Kidney (tissue), 14 donors: ENCODE data around the gene CTNNB1. TPM values are rescaled to one million over a fixed set of nuclear protein-coding genes. Genes with fewer than 3 reads are reported as not detected.

Experiments
- DNase-seq, 5 donors: peaks; one replicate each; pipeline ENCODE4 v3.0.0-alpha.2; 2013 to 2020
- FAIRE-seq: peaks from 2 replicates; lab custom pipeline; 2012; peaks lifted over from hg19 to GRCh38; lab: Jason Lieb, UNC
- H3K27ac ChIP-seq, 2 donors: one replicate each; pipeline ENCODE4 v1.7.0; 2013; ENCODE audit warnings: low read depth in 2 of 2, low read length in 2 of 2, inconsistent platforms in 1 of 2
- H3K27me3 ChIP-seq: one replicate; pipeline ENCODE4 v1.7.1; 2013; ENCODE audit warnings: low read length, inconsistent platforms; ENCODE audit not compliant: control insufficient read depth, insufficient read depth
- H3K36me3 ChIP-seq, 3 donors: one replicate each; pipeline versions ENCODE4 v1.7.0 to v1.7.1; 2013; ENCODE audit warnings: low read length in 3 of 3, control low read depth in 1 of 3, inconsistent platforms in 1 of 3; ENCODE audit not compliant: insufficient read depth in 3 of 3, control insufficient read depth in 2 of 3
- H3K4me1 ChIP-seq, 3 donors: one replicate each; pipeline versions ENCODE4 v1.7.0 to v1.7.1; 2013; ENCODE audit warnings: low read length in 3 of 3, inconsistent platforms in 1 of 3, low read depth in 1 of 3; ENCODE audit not compliant: control insufficient read depth in 2 of 3, insufficient read depth in 2 of 3
- H3K4me3 ChIP-seq, 3 donors: one replicate each; pipeline versions ENCODE4 v1.7.0 to v1.8.1; 2013; ENCODE audit warnings: low read length in 3 of 3, control low read depth in 1 of 3, inconsistent platforms in 1 of 3
- H3K9ac ChIP-seq, 3 donors: one replicate each; pipeline versions ENCODE4 v1.7.0 to v1.7.1; 2013; ENCODE audit warnings: low read length in 3 of 3, control low read depth in 1 of 3, inconsistent platforms in 1 of 3
- H3K9me3 ChIP-seq, 3 donors: one replicate each; pipeline versions ENCODE4 v1.7.0 to v1.7.1; 2013; ENCODE audit warnings: low read length in 3 of 3, control low read depth in 1 of 3, inconsistent platforms in 1 of 3; ENCODE audit not compliant: control insufficient read depth in 2 of 3, insufficient read depth in 1 of 3
- intact Hi-C: fragments of 100-400 bp; cut with DNase I; formaldehyde crosslinking; loops from one replicate; pipeline ENCODE4 v1.11.1; 2022
- polyA plus RNA-seq: library from polyadenylated mRNA; stranded (reverse); fragments of 350-450 nt; fragmentation: Illumina TruSeq; extraction: RNeasy Lipid Tissue Mini Kit (QIAGEN cat#74804); gene quantifications from one replicate; pipeline ENCODE4 v1.2.3, GENCODE V29; 2014; ENCODE audit warnings: low read depth, low replicate concordance; ENCODE audit not compliant: insufficient read depth
- total RNA-seq: library from RNA; stranded (reverse); fragmentation: NEBNext Ultra II Directional; extraction: Animal tissue kit (Norgen Biotek cat#: 25700); gene quantifications from one replicate; pipeline ENCODE4 v1.2.1, GENCODE V29; 2021
- TF ChIP-seq, protein P1 (sequence below): IDR thresholded peaks from 3 replicates; pipeline ENCODE4 v1.5.1; 2012; ENCODE audit warnings: mild to moderate bottlenecking, moderate library complexity, borderline replicate concordance; ENCODE audit not compliant: insufficient read depth; ENCODE audit errors: extremely low read depth
- donor health status: control.
- donor health status: control.
- donor health status: control.
- donor health status: control.
- donor health status: control.
- donor health status: DM: yes; HTN: yes; CAD: no.
- donor health status: Normal renal cell carcinoma (clear cell type).

Gene CTNNB1
- total and polyA plus RNA-seq, 2 donors from 2014 or later: 97.0 to 329 TPM

DNA sequence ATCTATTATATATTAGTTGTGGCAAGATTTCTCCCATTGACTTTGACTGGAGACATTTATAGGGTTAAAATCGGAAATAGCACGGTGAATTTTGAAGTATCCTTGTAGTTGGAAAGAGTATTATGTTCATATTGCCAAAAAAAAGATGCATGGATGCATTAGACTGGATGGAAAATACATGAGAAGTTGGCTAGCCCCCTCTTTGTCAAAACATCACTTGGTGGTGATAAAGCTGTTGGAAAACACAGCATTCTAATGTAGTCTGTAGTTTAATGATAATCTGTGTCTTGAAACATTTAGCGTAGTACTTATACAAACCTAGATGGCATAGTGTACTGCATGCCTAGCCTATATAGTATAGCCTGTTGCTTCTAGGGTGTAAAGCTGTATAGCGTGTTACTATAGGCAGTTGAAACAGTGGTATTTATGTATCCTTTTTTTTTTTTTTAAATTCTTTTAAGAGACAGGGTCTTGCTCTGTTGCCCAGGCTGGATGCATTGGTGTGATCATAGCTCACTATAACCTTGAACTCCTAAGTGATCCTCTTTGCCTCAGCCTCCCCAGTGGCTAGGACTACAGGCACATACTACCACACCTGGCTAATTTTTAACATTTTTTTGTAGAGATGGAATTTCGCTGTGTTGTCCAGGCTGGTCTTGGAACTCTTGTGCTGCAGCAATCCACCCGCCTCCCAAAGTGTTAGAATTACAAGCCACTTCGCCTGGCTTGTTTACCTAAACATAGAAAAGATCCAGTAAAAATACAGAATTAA, 21.8 kb downstream of the CTNNB1 start:
- TF ChIP-seq, protein P1, sequence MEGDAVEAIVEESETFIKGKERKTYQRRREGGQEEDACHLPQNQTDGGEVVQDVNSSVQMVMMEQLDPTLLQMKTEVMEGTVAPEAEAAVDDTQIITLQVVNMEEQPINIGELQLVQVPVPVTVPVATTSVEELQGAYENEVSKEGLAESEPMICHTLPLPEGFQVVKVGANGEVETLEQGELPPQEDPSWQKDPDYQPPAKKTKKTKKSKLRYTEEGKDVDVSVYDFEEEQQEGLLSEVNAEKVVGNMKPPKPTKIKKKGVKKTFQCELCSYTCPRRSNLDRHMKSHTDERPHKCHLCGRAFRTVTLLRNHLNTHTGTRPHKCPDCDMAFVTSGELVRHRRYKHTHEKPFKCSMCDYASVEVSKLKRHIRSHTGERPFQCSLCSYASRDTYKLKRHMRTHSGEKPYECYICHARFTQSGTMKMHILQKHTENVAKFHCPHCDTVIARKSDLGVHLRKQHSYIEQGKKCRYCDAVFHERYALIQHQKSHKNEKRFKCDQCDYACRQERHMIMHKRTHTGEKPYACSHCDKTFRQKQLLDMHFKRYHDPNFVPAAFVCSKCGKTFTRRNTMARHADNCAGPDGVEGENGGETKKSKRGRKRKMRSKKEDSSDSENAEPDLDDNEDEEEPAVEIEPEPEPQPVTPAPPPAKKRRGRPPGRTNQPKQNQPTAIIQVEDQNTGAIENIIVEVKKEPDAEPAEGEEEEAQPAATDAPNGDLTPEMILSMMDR: no peak
- no peak overlapping the region for H3K9ac ChIP-seq
- H3K27me3 ChIP-seq: no peaks in the 10 kb centered on the region
- no peaks in the 10 kb centered on the region for H3K9me3 ChIP-seq
- H3K4me3 ChIP-seq: peak overlapping the region in 1 of 3 donors; percentile 7
- DNase-seq (no peak), FAIRE-seq (no peak)
- peaks cover 5 to 30% (median 10%) of the 10 kb centered on the region in 3 donors for H3K4me1 ChIP-seq
- H3K27ac ChIP-seq: no peak overlapping the region
- intact Hi-C loops: no loop called here
- H3K36me3 ChIP-seq: peaks cover 15 to 18% (median 17%) of the 10 kb centered on the region in 3 donors

DNA sequence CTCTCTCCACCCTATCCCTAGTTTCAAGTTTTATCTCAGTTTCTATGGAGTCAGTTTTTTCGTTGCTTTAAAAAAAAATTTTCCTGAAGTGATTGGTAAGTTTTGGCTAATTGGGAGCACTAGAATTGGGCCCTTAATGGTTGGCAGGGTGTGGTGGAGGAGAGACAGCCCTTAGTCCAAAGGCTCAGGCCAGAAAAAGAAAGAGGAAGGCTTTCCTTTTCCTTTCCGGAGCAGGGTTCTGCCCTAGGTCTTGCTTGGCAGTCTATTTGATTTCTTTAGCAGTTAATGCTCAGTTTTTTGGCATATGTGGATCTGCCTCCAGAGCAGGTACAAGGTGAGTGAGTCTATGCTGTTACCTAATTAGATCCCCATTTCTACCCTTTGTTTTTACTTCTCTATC, 22.7 kb downstream of the CTNNB1 start:
- TF ChIP-seq, protein P1: no peak
- intact Hi-C loops: no loop called here
- no peak overlapping the region for H3K9ac ChIP-seq
- no peak for FAIRE-seq
- peaks cover 17 to 27% (median 23%) of the 10 kb centered on the region in 3 donors for H3K36me3 ChIP-seq
- peaks cover 3 to 25% (median 10%) of the 10 kb centered on the region in 3 donors for H3K4me1 ChIP-seq
- no peaks in the 10 kb centered on the region for H3K27me3 ChIP-seq
- no peaks in the 10 kb centered on the region for H3K9me3 ChIP-seq
- H3K27ac ChIP-seq: no peak overlapping the region
- no peak for DNase-seq
- H3K4me3 ChIP-seq: no peak overlapping the region

DNA sequence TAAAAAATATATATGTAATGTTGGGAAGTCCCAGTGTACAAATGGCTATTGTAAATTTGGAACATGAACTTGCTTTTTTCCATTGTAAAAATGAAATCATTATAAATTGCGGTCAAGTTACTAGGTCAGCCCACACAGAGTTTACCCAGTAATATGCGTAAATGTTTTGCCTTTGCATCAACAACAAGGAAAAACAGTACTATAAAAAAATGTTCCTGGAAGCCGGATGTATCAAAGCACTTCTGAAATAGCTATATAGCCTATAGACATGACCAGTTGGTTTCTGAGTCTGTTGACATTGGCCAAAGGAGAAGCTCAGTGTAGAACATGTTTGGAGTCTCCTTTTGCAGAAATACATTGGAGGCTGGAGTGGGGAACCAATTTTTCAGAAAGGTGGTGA, 23.2 kb downstream of the CTNNB1 start:
- Histone ChIP-seq H3K4me1 (peaks cover 3 to 25% (median 10%) of the 10 kb centered on the region in 3 donors), H3K4me3 (no peak overlapping the region), H3K27ac (no peak overlapping the region), H3K9ac (no peak overlapping the region), H3K36me3 (peaks cover 20 to 32% (median 25%) of the 10 kb centered on the region in 3 donors), H3K27me3 (no peaks in the 10 kb centered on the region), H3K9me3 (no peaks in the 10 kb centered on the region)
- peak in 1 of 5 donors; percentile 46 for DNase-seq
- no peak for FAIRE-seq
- intact Hi-C loops: no loop called here
- TF ChIP-seq, protein P1: no peak
